ENCODE data around the gene DUOX2.

DUOX2 gene

DNA sequence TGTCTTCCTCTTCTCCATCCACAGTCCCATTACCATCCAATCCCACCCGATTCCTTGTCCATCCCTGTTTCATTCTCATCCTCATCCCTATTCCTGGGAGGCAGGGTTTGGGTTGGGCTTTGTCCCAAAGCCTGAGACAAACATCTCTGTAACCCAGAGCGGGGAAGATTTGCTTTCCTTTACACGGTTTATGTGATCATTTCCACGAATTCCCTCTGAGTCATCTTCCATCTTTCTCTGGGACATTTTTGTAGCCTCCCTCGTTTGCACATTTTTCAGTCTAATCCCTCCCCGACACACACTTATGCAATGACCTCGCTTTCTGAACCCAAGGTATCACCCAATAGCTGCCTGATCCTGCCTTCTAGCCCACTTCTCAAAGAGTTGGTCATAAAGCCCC lies 22.8 kb downstream of the DUOX2 start:
- TF ChIP-seq ZBTB48 (tag by site-specific recombination; IDR thresholded peaks at IDR 0.05), result no peak
- TF ChIP-seq, protein P1, sequence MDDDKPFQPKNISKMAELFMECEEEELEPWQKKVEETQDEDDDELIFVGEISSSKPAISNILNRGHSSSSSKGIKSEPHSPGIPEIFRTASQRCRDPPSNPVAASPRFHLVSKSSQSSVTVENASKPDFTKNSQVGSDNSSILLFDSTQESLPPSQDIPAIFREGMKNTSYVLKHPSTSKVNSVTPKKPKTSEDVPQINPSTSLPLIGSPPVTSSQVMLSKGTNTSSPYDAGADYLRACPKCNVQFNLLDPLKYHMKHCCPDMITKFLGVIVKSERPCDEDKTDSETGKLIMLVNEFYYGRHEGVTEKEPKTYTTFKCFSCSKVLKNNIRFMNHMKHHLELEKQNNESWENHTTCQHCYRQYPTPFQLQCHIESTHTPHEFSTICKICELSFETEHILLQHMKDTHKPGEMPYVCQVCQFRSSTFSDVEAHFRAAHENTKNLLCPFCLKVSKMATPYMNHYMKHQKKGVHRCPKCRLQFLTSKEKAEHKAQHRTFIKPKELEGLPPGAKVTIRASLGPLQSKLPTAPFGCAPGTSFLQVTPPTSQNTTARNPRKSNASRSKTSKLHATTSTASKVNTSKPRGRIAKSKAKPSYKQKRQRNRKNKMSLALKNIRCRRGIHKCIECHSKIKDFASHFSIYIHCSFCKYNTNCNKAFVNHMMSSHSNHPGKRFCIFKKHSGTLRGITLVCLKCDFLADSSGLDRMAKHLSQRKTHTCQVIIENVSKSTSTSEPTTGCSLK (tag by site-specific recombination; IDR thresholded peaks at IDR 0.05), result no peak
- TF ChIP-seq ZNF449 (tag by site-specific recombination; IDR thresholded peaks at IDR 0.05), result peak; percentile 49; the same call in 1 of the 2 replicates
- peak; percentile 14; the same call in 1 of the 2 replicates for TF ChIP-seq ATF2 (tag by site-specific recombination; IDR thresholded peaks at IDR 0.05; ENCODE audit: low read depth)
- Histone ChIP-seq H3K4me1 (ENCODE audit: control insufficient read depth, insufficient read depth, low read length) (peaks cover 3% of the 10 kb centered on the region; the same call in 1 of the 2 replicates), H3K9me3 (ENCODE audit: control insufficient read depth, insufficient read depth, low read depth, low read length) (no peaks in the 10 kb centered on the region), H3K36me3 (ENCODE audit: control insufficient read depth in 2 of 2, insufficient read depth in 1 of 2, low read length in 2 of 2) (no peaks in the 10 kb centered on the region), H3K4me3 (ENCODE audit: low read depth, low read length) (no peak overlapping the region), H3K27ac (ENCODE audit: extremely low read depth, low read depth, low read length) (no peak overlapping the region)
- CTCF ChIA-PET, result no interaction called here
- POLR2A ChIA-PET, result no interaction called here

- ChIA-PET POLR2A (no interaction called here), CTCF (interaction anchor here (0.8 to 1.4 kb wide), 2 partner anchors 28 to 341 kb away, joined by 3 to 5 read pairs; no protein-coding TSS in a partner anchor)
- peaks cover 3% of the 10 kb centered on the region; the same call in 1 of the 2 replicates for H3K4me1 ChIP-seq (ENCODE audit: control insufficient read depth, insufficient read depth, low read length)
- TF ChIP-seq ZXDB (tag by site-specific recombination; IDR thresholded peaks at IDR 0.05), result peak; percentile 35; the same call in 1 of the 2 replicates
- TF ChIP-seq ZNF626 (tag by site-specific recombination; IDR thresholded peaks at IDR 0.05), result no peak
- peak; percentile 31; the same call in 1 of the 2 replicates for TF ChIP-seq TCF7L2 (IDR thresholded peaks at IDR 0.05; ENCODE audit: borderline replicate concordance, low read depth, low read length)
- TF ChIP-seq ZNF518A (tag by site-specific recombination; conservative IDR thresholded peaks at IDR 0.05; ENCODE audit: low read depth), result no peak
- TF ChIP-seq, protein P2, sequence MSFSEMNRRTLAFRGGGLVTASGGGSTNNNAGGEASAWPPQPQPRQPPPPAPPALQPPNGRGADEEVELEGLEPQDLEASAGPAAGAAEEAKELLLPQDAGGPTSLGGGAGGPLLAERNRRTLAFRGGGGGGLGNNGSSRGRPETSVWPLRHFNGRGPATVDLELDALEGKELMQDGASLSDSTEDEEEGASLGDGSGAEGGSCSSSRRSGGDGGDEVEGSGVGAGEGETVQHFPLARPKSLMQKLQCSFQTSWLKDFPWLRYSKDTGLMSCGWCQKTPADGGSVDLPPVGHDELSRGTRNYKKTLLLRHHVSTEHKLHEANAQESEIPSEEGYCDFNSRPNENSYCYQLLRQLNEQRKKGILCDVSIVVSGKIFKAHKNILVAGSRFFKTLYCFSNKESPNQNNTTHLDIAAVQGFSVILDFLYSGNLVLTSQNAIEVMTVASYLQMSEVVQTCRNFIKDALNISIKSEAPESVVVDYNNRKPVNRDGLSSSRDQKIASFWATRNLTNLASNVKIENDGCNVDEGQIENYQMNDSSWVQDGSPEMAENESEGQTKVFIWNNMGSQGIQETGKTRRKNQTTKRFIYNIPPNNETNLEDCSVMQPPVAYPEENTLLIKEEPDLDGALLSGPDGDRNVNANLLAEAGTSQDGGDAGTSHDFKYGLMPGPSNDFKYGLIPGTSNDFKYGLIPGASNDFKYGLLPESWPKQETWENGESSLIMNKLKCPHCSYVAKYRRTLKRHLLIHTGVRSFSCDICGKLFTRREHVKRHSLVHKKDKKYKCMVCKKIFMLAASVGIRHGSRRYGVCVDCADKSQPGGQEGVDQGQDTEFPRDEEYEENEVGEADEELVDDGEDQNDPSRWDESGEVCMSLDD (tag by site-specific recombination; IDR thresholded peaks at IDR 0.05), result no peak
- TF ChIP-seq ZNF514 (tag by site-specific recombination; IDR thresholded peaks at IDR 0.05), result no peak
- peak; percentile 15; the same call in 1 of the 2 replicates for TF ChIP-seq ZNF629 (tag by site-specific recombination; IDR thresholded peaks at IDR 0.05)
- no peak for TF ChIP-seq ZFP41 (tag by site-specific recombination; IDR thresholded peaks at IDR 0.05; ENCODE audit: borderline replicate concordance)
- no peak overlapping the region for H3K27ac ChIP-seq (ENCODE audit: extremely low read depth, low read depth, low read length)
- no peaks in the 10 kb centered on the region for H3K9me3 ChIP-seq (ENCODE audit: control insufficient read depth, insufficient read depth, low read depth, low read length)
- no peaks in the 10 kb centered on the region for H3K36me3 ChIP-seq (ENCODE audit: control insufficient read depth in 2 of 2, insufficient read depth in 1 of 2, low read length in 2 of 2)
- H3K4me3 ChIP-seq (ENCODE audit: low read depth, low read length), result no peak overlapping the region
Measured at GRCh38 chr15:45089712-45090373, 24.1 kb downstream of the DUOX2 start.

All from HEK293 (cell line).